GM23338 (cell line): Measurements from ENCODE around the gene ACSF3. TPM values are rescaled to one million over a fixed set of nuclear protein-coding genes. Genes with fewer than 3 reads are reported as not detected.

Experiments
- ATAC-seq: fragments of 200-7000 bp; cut with Tn5 transposase; 3 replicates; pipeline ENCODE4 v1.9.1; 2020
- DNase-seq: peaks from one replicate; pipeline ENCODE4 v3.0.0-alpha.2; 2015; ENCODE audit warnings: low spot score
- H2AFZ ChIP-seq: fragments of 200-600 bp; sonication (generic); 2 replicates; pipeline ENCODE4 v1.8.0; 2016; ENCODE audit warnings: antibody characterized with exemption, mild to moderate bottlenecking, moderate library complexity
- H3F3A ChIP-seq: fragments of 200-600 bp; sonication (generic); replicated peaks from 2 replicates; pipeline ENCODE4 v1.8.0; 2017; ENCODE audit warnings: antibody characterized with exemption, mixed run types, low read depth
- H3K27ac ChIP-seq: fragments of 200-600 bp; sonication (generic); 2 replicates; pipeline ENCODE4 v1.6.1; 2016; ENCODE audit warnings: low read depth
- H3K27me3 ChIP-seq: fragments of 200-600 bp; sonication (generic); 2 replicates; pipeline ENCODE4 v1.8.0; 2016; ENCODE audit warnings: mild to moderate bottlenecking, mixed run types, moderate library complexity; ENCODE audit not compliant: insufficient read depth
- H3K36me3 ChIP-seq: fragments of 200-600 bp; sonication (generic); 2 replicates; pipeline ENCODE4 v1.8.0; 2016; ENCODE audit warnings: mild to moderate bottlenecking; ENCODE audit not compliant: insufficient read depth
- H3K4me1 ChIP-seq: fragments of 200-600 bp; sonication (generic); 2 replicates; pipeline ENCODE4 v1.8.0; 2016; ENCODE audit warnings: mild to moderate bottlenecking, moderate library complexity; ENCODE audit not compliant: insufficient read depth
- H3K4me2 ChIP-seq: fragments of 200-600 bp; sonication (generic); 2 replicates; pipeline ENCODE4 v1.7.1; 2017; ENCODE audit warnings: mixed run types
- H3K4me3 ChIP-seq: fragments of 200-600 bp; sonication (generic); 2 replicates; pipeline ENCODE4 v1.6.1; 2016; ENCODE audit warnings: mixed run types
- H3K79me2 ChIP-seq: fragments of 200-600 bp; sonication (generic); replicated peaks from 2 replicates; pipeline ENCODE4 v1.8.0; 2017; ENCODE audit warnings: mild to moderate bottlenecking; ENCODE audit not compliant: insufficient read depth
- H3K9me2 ChIP-seq: fragments of 200-600 bp; sonication (generic); 2 replicates; pipeline ENCODE4 v1.8.0; 2017; ENCODE audit not compliant: insufficient read depth
- H4K20me1 ChIP-seq: fragments of 200-600 bp; sonication (generic); replicated peaks from 2 replicates; pipeline ENCODE4 v1.8.0; 2017; ENCODE audit warnings: mild to moderate bottlenecking; ENCODE audit not compliant: insufficient read depth
- H3K27ac Mint-ChIP-seq: 2 replicates; pipeline ENCODE4 v1.8.0; 2020; ENCODE audit warnings: inconsistent platforms, mild to moderate bottlenecking, moderate library complexity, mixed read lengths
- H3K27me3 Mint-ChIP-seq: 3 replicates; pipeline ENCODE4 v1.8.0; 2022; ENCODE audit warnings: low read depth, mild to moderate bottlenecking, moderate library complexity, mixed read lengths, inconsistent platforms; ENCODE audit not compliant: insufficient read depth, poor library complexity
- H3K36me3 Mint-ChIP-seq: 3 replicates; pipeline ENCODE4 v1.8.0; 2021; ENCODE audit warnings: low read depth, mild to moderate bottlenecking, inconsistent platforms, moderate library complexity, mixed read lengths
- H3K4me1 Mint-ChIP-seq: 3 replicates; pipeline ENCODE4 v1.8.0; 2020; ENCODE audit warnings: mild to moderate bottlenecking, inconsistent platforms, mixed read lengths
- H3K4me3 Mint-ChIP-seq: 3 replicates; pipeline ENCODE4 v1.8.0; 2021; ENCODE audit warnings: moderate library complexity, mild to moderate bottlenecking, inconsistent platforms, mixed read lengths
- H3K9me3 Mint-ChIP-seq: 3 replicates; pipeline ENCODE4 v1.8.0; 2020; ENCODE audit warnings: moderate library complexity, mild to moderate bottlenecking, inconsistent platforms, mixed read lengths
- CREB1 ChIP-seq: fragments of 250-450 bp; sonication (Bioruptor Pico); IDR thresholded peaks from 2 replicates; pipeline ENCODE4 v1.5.0; 2020; ENCODE audit warnings: low read depth, mild to moderate bottlenecking, moderate library complexity
- CTCF ChIP-seq, 2 experiments: fragments of 200-600 bp in 1 of 2; sonication (generic) in 1 of 2; conservative IDR thresholded peaks; 2 replicates each; pipeline versions ENCODE4 v1.5.1 to v1.6.1; 2016 to 2017; ENCODE audit warnings: antibody characterized with exemption in 2 of 2, low read depth in 2 of 2, mild to moderate bottlenecking in 2 of 2, moderate library complexity in 1 of 2
- EZH2 ChIP-seq: fragments of 200-600 bp; sonication (generic); IDR thresholded peaks from one replicate; pipeline ENCODE4 v1.8.0; 2017; ENCODE audit warnings: antibody characterized with exemption, mild to moderate bottlenecking, low read depth; ENCODE audit not compliant: unreplicated experiment
- JUNB ChIP-seq: IDR thresholded peaks from one replicate; pipeline ENCODE4 v1.6.1; 2016; ENCODE audit warnings: antibody characterized with exemption; ENCODE audit not compliant: unreplicated experiment
- NANOG ChIP-seq: IDR thresholded peaks from 2 replicates; pipeline ENCODE4 v1.6.1; 2016; ENCODE audit warnings: antibody characterized with exemption, borderline replicate concordance
- POLR2AphosphoS5 ChIP-seq: IDR thresholded peaks from 2 replicates; pipeline ENCODE4 v1.6.1; 2016; ENCODE audit warnings: antibody characterized with exemption, low read depth
- ZNF114 ChIP-seq: fragments of 250-450 bp; sonication (Bioruptor Pico); IDR thresholded peaks from 2 replicates; pipeline ENCODE4 v1.5.0; 2020; ENCODE audit warnings: mild to moderate bottlenecking, moderate library complexity
- ZNF462 ChIP-seq: fragments of 250-450 bp; sonication (Bioruptor Pico); IDR thresholded peaks from 2 replicates; pipeline ENCODE4 v1.5.0; 2020; ENCODE audit warnings: mild to moderate bottlenecking, moderate library complexity
- polyA plus RNA-seq: library from polyadenylated mRNA; unstranded; fragments of >200 nt; fragmentation: Nextera tagmentation; extraction: Ambion mirVana; gene quantifications from 2 replicates; pipeline ENCODE4 v1.2.1, GENCODE V29; 2016
- total RNA-seq: library from RNA; depleted of rRNA; stranded (reverse); fragments of >200 nt; shearing (Covaris generic); gene quantifications from 2 replicates; pipeline ENCODE4 v1.2.3, GENCODE V29; 2014

The ACSF3 gene
- total and polyA plus RNA-seq, 2 experiments from 2014 or later: 12.8 to 23.1 TPM

GRCh38 chr16:89077076-89077475 lies 16.6 kb upstream of the ACSF3 start:
- H2AFZ ChIP-seq: no peak overlapping the region
- H3K4me2 ChIP-seq: no peak overlapping the region
- H3F3A ChIP-seq: peaks cover 12% of the 10 kb centered on the region
- no peaks in the 10 kb centered on the region for H3K36me3 ChIP-seq
- no peaks in the 10 kb centered on the region for H4K20me1 ChIP-seq
- no peak for DNase-seq
- H3K4me1 Mint-ChIP-seq: no peaks in the 10 kb centered on the region
- TF ChIP-seq EZH2: no peak
- 0 out of 4 replicates have a peak, but pooled peaks of 1 of the 2 experiments have one; percentile 4 for TF ChIP-seq CTCF (conservative IDR thresholded peaks at IDR 0.05; ENCODE audit: low read depth in 2 of 2)
- peaks cover 42% of the 10 kb centered on the region for H3K9me3 Mint-ChIP-seq
- peaks cover 17% of the 10 kb centered on the region for H3K27me3 Mint-ChIP-seq
- no peak for ATAC-seq
- no peaks in the 10 kb centered on the region for H3K9me2 ChIP-seq
- H3K4me1 ChIP-seq: no peaks in the 10 kb centered on the region
- no peaks in the 10 kb centered on the region for H3K79me2 ChIP-seq
- H3K36me3 Mint-ChIP-seq: peaks cover 17% of the 10 kb centered on the region
- H3K4me3 ChIP-seq: no peak overlapping the region
- H3K27me3 ChIP-seq: no peaks in the 10 kb centered on the region
- H3K27ac ChIP-seq: no peak overlapping the region
- H3K27ac Mint-ChIP-seq: no peak overlapping the region
- H3K4me3 Mint-ChIP-seq: no peak overlapping the region

- Histone ChIP-seq H3K36me3 (no peaks in the 10 kb centered on the region), H3K4me1 (no peaks in the 10 kb centered on the region), H3K4me2 (no peak overlapping the region), H2AFZ (no peak overlapping the region), H3K27me3 (no peaks in the 10 kb centered on the region), H3K79me2 (no peaks in the 10 kb centered on the region), H3F3A (peaks cover 12% of the 10 kb centered on the region), H3K9me2 (no peaks in the 10 kb centered on the region), H3K27ac (no peak overlapping the region), H3K4me3 (no peak overlapping the region), H4K20me1 (no peaks in the 10 kb centered on the region)
- H3K27ac Mint-ChIP-seq: no peak overlapping the region
- no peak for DNase-seq
- peaks cover 44% of the 10 kb centered on the region for H3K9me3 Mint-ChIP-seq
- no peak for ATAC-seq
- H3K4me1 Mint-ChIP-seq: no peaks in the 10 kb centered on the region
- TF ChIP-seq CREB1 (CRISPR knock-in tag) (no peak), ZNF462 (CRISPR knock-in tag) (no peak), NANOG (no peak), ZNF114 (no peak), POLR2AphosphoS5 (no peak), JUNB (no peak)
- no peak overlapping the region for H3K4me3 Mint-ChIP-seq
- peaks cover 20% of the 10 kb centered on the region for H3K27me3 Mint-ChIP-seq
- peaks cover 17% of the 10 kb centered on the region for H3K36me3 Mint-ChIP-seq
Measured at GRCh38 chr16:89078172-89078571, 15.5 kb upstream of the ACSF3 start.
